ENCODE measurements around the gene PTX3. TPM values are rescaled to one million over a fixed set of nuclear protein-coding genes. Genes with fewer than 3 reads are reported as not detected.

PTX3 gene
- polyA plus RNA-seq, 1 donor from 2014 or later, result 0.57 TPM

GRCh38 chr3:157467200-157467599 is 30.6 kb downstream of the PTX3 start:
- H3K4me2 ChIP-seq (ENCODE audit: low read length), result no peak overlapping the region
- no peaks in the 10 kb centered on the region for H3F3A ChIP-seq (ENCODE audit: insufficient read depth, low read length, poor library complexity, severe bottlenecking)
- H3K9me2 ChIP-seq (ENCODE audit: insufficient read depth, low read length), result no peaks in the 10 kb centered on the region
- no peaks in the 10 kb centered on the region for H3K79me2 ChIP-seq (replicated peaks; ENCODE audit: insufficient read depth, low read length)
- H3K4me3 ChIP-seq (ENCODE audit: low read length), result no peak overlapping the region
- no peak overlapping the region for H3K27ac ChIP-seq (ENCODE audit: low read length)
- no peaks in the 10 kb centered on the region for H3K36me3 ChIP-seq (ENCODE audit: insufficient read depth, low read length)
- no peaks in the 10 kb centered on the region for H4K20me1 ChIP-seq (ENCODE audit: insufficient read depth)
- no peak for TF ChIP-seq TAF1 (IDR thresholded peaks at IDR 0.05; ENCODE audit: low read depth)
- TF ChIP-seq EZH2 (IDR thresholded peaks at IDR 0.05; ENCODE audit: borderline replicate concordance, insufficient read depth, low read length, poor library complexity, severe bottlenecking), result no peak
- no peak for TF ChIP-seq SMC3 (conservative IDR thresholded peaks at IDR 0.05; ENCODE audit: poor library complexity)
- TF ChIP-seq CTCF (IDR thresholded peaks at IDR 0.05; ENCODE audit: poor library complexity, severe bottlenecking), result no peak
- no peak for TF ChIP-seq REST (IDR thresholded peaks at IDR 0.05; ENCODE audit: borderline replicate concordance)
- TF ChIP-seq POLR2AphosphoS5 (IDR thresholded peaks at IDR 0.05), result no peak
- no peak for TF ChIP-seq RAD21 (conservative IDR thresholded peaks at IDR 0.05)
- TF ChIP-seq EP300 (conservative IDR thresholded peaks at IDR 0.05; ENCODE audit: poor library complexity, severe bottlenecking), result no peak
- no peak for TF ChIP-seq MXI1 (conservative IDR thresholded peaks at IDR 0.05; ENCODE audit: poor library complexity, severe bottlenecking)
- no peaks in the 10 kb centered on the region for H3K9me3 ChIP-seq (ENCODE audit: low read length)
- H3K27me3 ChIP-seq (ENCODE audit: insufficient read depth, low read depth, low read length), result no peaks in the 10 kb centered on the region
- H3K9ac ChIP-seq (ENCODE audit: low read length), result no peak overlapping the region
- H2AFZ ChIP-seq (ENCODE audit: low read depth, low read length), result no peak overlapping the region

- no peak overlapping the region for H3K9ac ChIP-seq (ENCODE audit: low read length)
- TF ChIP-seq REST (IDR thresholded peaks at IDR 0.05; ENCODE audit: borderline replicate concordance) (no peak), RAD21 (conservative IDR thresholded peaks at IDR 0.05) (no peak), CTCF (IDR thresholded peaks at IDR 0.05; ENCODE audit: poor library complexity, severe bottlenecking) (no peak), EP300 (conservative IDR thresholded peaks at IDR 0.05; ENCODE audit: poor library complexity, severe bottlenecking) (no peak), MXI1 (conservative IDR thresholded peaks at IDR 0.05; ENCODE audit: poor library complexity, severe bottlenecking) (no peak), POLR2AphosphoS5 (IDR thresholded peaks at IDR 0.05) (no peak), SMC3 (conservative IDR thresholded peaks at IDR 0.05; ENCODE audit: poor library complexity) (no peak), EZH2 (IDR thresholded peaks at IDR 0.05; ENCODE audit: borderline replicate concordance, insufficient read depth, low read length, poor library complexity, severe bottlenecking) (no peak), TAF1 (IDR thresholded peaks at IDR 0.05; ENCODE audit: low read depth) (no peak)
- H3K79me2 ChIP-seq (replicated peaks; ENCODE audit: insufficient read depth, low read length), result no peaks in the 10 kb centered on the region
- H3K9me3 ChIP-seq (ENCODE audit: low read length), result no peaks in the 10 kb centered on the region
- H3K4me3 ChIP-seq (ENCODE audit: low read length), result no peak overlapping the region
- H3K27me3 ChIP-seq (ENCODE audit: insufficient read depth, low read depth, low read length), result no peaks in the 10 kb centered on the region
- no peaks in the 10 kb centered on the region for H4K20me1 ChIP-seq (ENCODE audit: insufficient read depth)
- H3K4me2 ChIP-seq (ENCODE audit: low read length), result no peak overlapping the region
- no peak overlapping the region for H3K27ac ChIP-seq (ENCODE audit: low read length)
- no peaks in the 10 kb centered on the region for H3K9me2 ChIP-seq (ENCODE audit: insufficient read depth, low read length)
- H3K36me3 ChIP-seq (ENCODE audit: insufficient read depth, low read length), result no peaks in the 10 kb centered on the region
- H3F3A ChIP-seq (ENCODE audit: insufficient read depth, low read length, poor library complexity, severe bottlenecking), result no peaks in the 10 kb centered on the region
- H2AFZ ChIP-seq (ENCODE audit: low read depth, low read length), result no peak overlapping the region
Measured at GRCh38 chr3:157469561-157470294, 33.1 kb downstream of the PTX3 start.

Measured in neural cell (in vitro differentiated cells).